GM13976 (cell line): ENCODE results near the gene ABHD17C.
"Not testable (repeated sequence)": the region's sequence is repeated elsewhere in the genome, so short reads cannot be mapped to it uniquely, and the experiment has no call there.

Experiments used
- DNase-seq: peaks from one replicate; pipeline ENCODE4 v3.0.0; 2012; ENCODE audit warnings: low spot score
- in situ Hi-C: fragments of 300-500 bp; cut with MboI; formaldehyde crosslinking; loops from one replicate; pipeline ENCODE4 v1.12.0; 2022; ENCODE audit warnings: low sequenced_read_pairs, mixed read lengths, inconsistent platforms; ENCODE audit not compliant: unreplicated experiment
- TF ChIP-seq, protein P1 (sequence below): IDR thresholded peaks from 2 replicates; pipeline ENCODE4 v1.5.1; 2012; ENCODE audit warnings: borderline replicate concordance, mild to moderate bottlenecking; ENCODE audit not compliant: insufficient read depth; ENCODE audit errors: extremely low read depth, missing control alignments, control extremely low read depth

ABHD17C gene

GRCh38 chr15:80760960-80761359 lies 65.8 kb downstream of the ABHD17C start:
- in situ Hi-C loops = no loop called here

GRCh38 chr15:80761754-80762153 lies 66.6 kb downstream of the ABHD17C start:
- no peak for DNase-seq

More at GRCh38 chr15:80760960-80761359, 65.8 kb downstream of the ABHD17C start:
- TF ChIP-seq, protein P1, sequence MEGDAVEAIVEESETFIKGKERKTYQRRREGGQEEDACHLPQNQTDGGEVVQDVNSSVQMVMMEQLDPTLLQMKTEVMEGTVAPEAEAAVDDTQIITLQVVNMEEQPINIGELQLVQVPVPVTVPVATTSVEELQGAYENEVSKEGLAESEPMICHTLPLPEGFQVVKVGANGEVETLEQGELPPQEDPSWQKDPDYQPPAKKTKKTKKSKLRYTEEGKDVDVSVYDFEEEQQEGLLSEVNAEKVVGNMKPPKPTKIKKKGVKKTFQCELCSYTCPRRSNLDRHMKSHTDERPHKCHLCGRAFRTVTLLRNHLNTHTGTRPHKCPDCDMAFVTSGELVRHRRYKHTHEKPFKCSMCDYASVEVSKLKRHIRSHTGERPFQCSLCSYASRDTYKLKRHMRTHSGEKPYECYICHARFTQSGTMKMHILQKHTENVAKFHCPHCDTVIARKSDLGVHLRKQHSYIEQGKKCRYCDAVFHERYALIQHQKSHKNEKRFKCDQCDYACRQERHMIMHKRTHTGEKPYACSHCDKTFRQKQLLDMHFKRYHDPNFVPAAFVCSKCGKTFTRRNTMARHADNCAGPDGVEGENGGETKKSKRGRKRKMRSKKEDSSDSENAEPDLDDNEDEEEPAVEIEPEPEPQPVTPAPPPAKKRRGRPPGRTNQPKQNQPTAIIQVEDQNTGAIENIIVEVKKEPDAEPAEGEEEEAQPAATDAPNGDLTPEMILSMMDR = no peak
- no peak for DNase-seq

GRCh38 chr15:80763235-80763634 lies 68.1 kb downstream of the ABHD17C start:
- in situ Hi-C loops = not testable (repeated sequence)

More at GRCh38 chr15:80761754-80762153, 66.6 kb downstream of the ABHD17C start:
- in situ Hi-C loops = no loop called here
- TF ChIP-seq, protein P1 = no peak

DNA sequence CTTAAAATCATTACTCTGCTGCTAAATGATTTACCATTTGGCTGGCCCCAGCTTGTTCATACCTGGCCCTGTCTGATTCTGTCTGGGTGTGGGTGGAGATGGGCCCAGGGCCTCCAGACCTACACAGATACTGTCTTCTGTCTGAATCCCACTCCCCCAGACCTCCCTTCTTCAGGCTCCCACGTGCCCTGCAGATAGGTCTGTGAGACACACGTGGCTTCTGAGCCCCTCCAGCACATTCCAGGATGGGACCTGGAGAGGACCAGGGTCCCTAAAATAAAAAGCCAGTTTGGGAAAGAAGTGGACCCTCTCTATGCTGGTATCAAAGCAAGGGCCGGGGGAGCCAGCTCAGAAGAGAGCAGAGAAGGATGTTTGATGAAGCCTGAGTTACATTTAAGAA lies 69.4 kb downstream of the ABHD17C start:
- DNase-seq = no peak
- TF ChIP-seq, protein P1 = no peak
- in situ Hi-C loops = no loop called here

More at GRCh38 chr15:80763235-80763634, 68.1 kb downstream of the ABHD17C start:
- not testable (repeated sequence) for DNase-seq

GRCh38 chr15:80766275-80766674 lies 71.2 kb downstream of the ABHD17C start:
- no peak for DNase-seq
- in situ Hi-C loops = no loop called here
- TF ChIP-seq, protein P1 = no peak

DNA sequence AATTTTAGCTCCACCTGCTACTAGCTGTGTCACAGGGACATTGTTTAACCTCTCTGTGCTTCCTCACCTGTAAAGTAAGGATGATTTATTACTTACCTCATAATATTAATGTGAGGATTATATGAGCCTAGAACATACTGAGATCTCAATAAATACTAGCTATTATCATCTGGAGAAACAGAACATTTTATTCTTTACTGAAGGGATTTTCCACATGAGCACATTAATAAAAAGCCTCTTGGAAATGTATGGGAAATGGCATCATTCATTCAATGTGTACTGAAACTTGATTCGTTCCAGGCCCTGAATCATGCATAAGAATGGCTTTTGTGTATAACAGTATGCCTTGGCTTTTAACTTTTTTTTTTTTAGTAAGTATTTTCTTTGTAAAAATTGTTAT lies 73.0 kb downstream of the ABHD17C start:
- in situ Hi-C loops = no loop called here
- DNase-seq = no peak
- TF ChIP-seq, protein P1 = no peak

DNA sequence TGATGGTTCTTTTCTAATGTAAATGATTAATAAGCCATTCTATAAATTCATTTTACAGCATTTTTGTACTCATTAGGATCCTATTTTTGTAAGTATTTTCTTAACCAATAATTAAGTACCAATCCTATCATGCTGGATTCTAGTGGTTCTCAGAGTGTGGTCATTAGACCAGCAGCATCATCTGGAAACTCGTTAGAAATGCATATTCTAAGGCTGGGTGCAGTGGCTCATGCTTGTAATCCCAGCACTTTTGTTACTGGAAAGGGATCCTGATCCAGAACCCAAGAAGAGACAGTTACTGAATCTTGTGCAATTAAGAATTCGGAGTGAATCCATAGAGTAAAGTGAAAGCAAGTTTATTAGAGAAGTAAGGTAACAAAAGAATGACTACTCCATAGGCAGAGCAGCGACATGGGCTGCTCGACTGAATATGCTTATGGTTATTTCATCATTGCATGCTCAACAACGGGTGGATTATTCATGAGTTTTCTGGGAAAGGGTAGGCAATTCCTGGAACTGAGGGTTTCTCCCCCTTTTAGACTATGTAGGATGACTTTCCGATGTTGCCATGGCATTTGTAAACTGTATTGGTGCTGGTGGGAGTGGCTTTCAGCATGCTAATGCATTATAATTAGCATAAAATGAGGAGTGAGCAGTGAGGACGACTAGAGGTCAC lies 74.2 kb downstream of the ABHD17C start:
- no peak for DNase-seq
- TF ChIP-seq, protein P1 = no peak
- in situ Hi-C loops = no loop called here
